IPS-NIHi7 (cell line): ENCODE results near the gene OTUD7B.

Experiments
- DNase-seq: peaks from one replicate; pipeline ENCODE4 v3.0.0; 2012; ENCODE audit warnings: mixed read lengths; ENCODE audit errors: extremely low spot score

OTUD7B gene

GRCh38 chr1:149917571-149918144 lies 92.9 kb downstream of the OTUD7B start, which contains the start of gene SV2A:
Gene SV2A (minus strand): TSS chr1:149917844. CDS start chr1:149913840, 4,004 bp downstream.
- DNase-seq, result peak; percentile 89

GRCh38 chr1:149916898-149917252 lies 93.7 kb downstream of the OTUD7B start:
- DNase-seq, result no peak

- no peak for DNase-seq
Observed at GRCh38 chr1:149916193-149916897, 94.2 kb downstream of the OTUD7B start.

GRCh38 chr1:149915429-149916192 lies 94.9 kb downstream of the OTUD7B start:
- no peak for DNase-seq

- DNase-seq, result no peak
Observed at GRCh38 chr1:149914545-149914944, 96.0 kb downstream of the OTUD7B start.

GRCh38 chr1:149906570-149907075 lies 103.9 kb downstream of the OTUD7B start:
- no peak for DNase-seq

GRCh38 chr1:149903836-149904491 lies 106.6 kb downstream of the OTUD7B start:
- peak; percentile 51 for DNase-seq

- peak; percentile 96 for DNase-seq
Observed at GRCh38 chr1:149899460-149900284, 110.9 kb downstream of the OTUD7B start, which contains the start of gene BOLA1. Gene BOLA1 (plus strand): TSS chr1:149899568. CDS start chr1:149900060, 492 bp downstream.

GRCh38 chr1:149896575-149896974 lies 114.0 kb downstream of the OTUD7B start:
- DNase-seq, result no peak

GRCh38 chr1:149888999-149889289 lies 121.6 kb downstream of the OTUD7B start:
- no peak for DNase-seq

- peak; percentile 69 for DNase-seq
Observed at GRCh38 chr1:149888247-149888998, 122.1 kb downstream of the OTUD7B start.
